Uterus (tissue), 4 donors: ENCODE results near the gene ZMYND12. TPM values are rescaled to one million over a fixed set of nuclear protein-coding genes. Genes with fewer than 3 reads are reported as not detected.
"Not testable (repeated sequence)": the region's sequence is repeated elsewhere in the genome, so short reads cannot be mapped to it uniquely, and the experiment has no call there.

ENCODE experiments used
- DNase-seq, 2 donors: peaks; one replicate each; pipeline ENCODE4 v3.0.0-alpha.2; 2019 to 2020
- H3K27ac ChIP-seq, 2 donors: fragments of 200-600 bp; sonication (generic); 1 replicate in 1 of 2; 2 replicates in 1 of 2; pipeline ENCODE4 v1.5.1; 2016 to 2018
- H3K27me3 ChIP-seq, 2 donors: fragments of 200-600 bp; sonication (generic); one replicate each; pipeline ENCODE4 v1.5.1; 2018 to 2019; ENCODE audit warnings: control low read depth in 1 of 2
- H3K36me3 ChIP-seq, 2 donors: fragments of 200-600 bp; sonication (generic); one replicate each; pipeline ENCODE4 v1.5.1; 2019; ENCODE audit warnings: control low read depth in 1 of 2
- H3K4me1 ChIP-seq, 2 donors: fragments of 200-600 bp; sonication (generic); one replicate each; pipeline ENCODE4 v1.5.1; 2018 to 2019; ENCODE audit warnings: control low read depth in 1 of 2
- H3K4me3 ChIP-seq, 2 donors: fragments of 200-600 bp; sonication (generic); 1 replicate in 1 of 2; 2 replicates in 1 of 2; pipeline ENCODE4 v1.5.1; 2018 to 2019; ENCODE audit warnings: mild to moderate bottlenecking in 1 of 2
- H3K9me3 ChIP-seq, 2 donors: fragments of 200-600 bp; sonication (generic); one replicate each; pipeline ENCODE4 v1.5.1; 2019; ENCODE audit warnings: control low read depth in 1 of 2
- CTCF ChIP-seq, 4 experiments: fragments of 200-600 bp in 2 of 4; fragments of 450-650 bp in 2 of 4; sonication (generic) in 2 of 4; IDR thresholded peaks; one replicate each; pipeline ENCODE4 v1.5.1; 2016 to 2019; ENCODE audit warnings: antibody characterized with exemption in 4 of 4, mild to moderate bottlenecking in 2 of 4, moderate library complexity in 1 of 4
- POLR2A ChIP-seq, 2 donors: fragments of 450-650 bp; IDR thresholded peaks; one replicate each; pipeline ENCODE4 v1.6.1; 2016; ENCODE audit warnings: antibody characterized with exemption in 2 of 2, mild to moderate bottlenecking in 1 of 2, moderate library complexity in 1 of 2
- intact Hi-C: fragments of 100-400 bp; cut with DNase I; formaldehyde crosslinking; loops from one replicate; pipeline ENCODE4 v1.15.1; 2023; ENCODE audit warnings: low total_unique reads
- total RNA-seq, 4 donors: library from RNA; depleted of rRNA in 3 of 4; stranded (reverse); fragments of >200 nt in 3 of 4; gene quantifications; one replicate each; pipeline versions ENCODE4 v1.1.0 to v1.2.4, GENCODE V29; 2014 to 2023
- donor health status: DM: yes; HTN: yes; CAD: no.

ZMYND12 gene
- total RNA-seq, 4 donors from 2014 or later, result 0.59 to 5.7 TPM; not detected in 2

- Histone ChIP-seq H3K27ac (no peak overlapping the region), H3K27me3 (no peaks in the 10 kb centered on the region), H3K36me3 (no peaks in the 10 kb centered on the region), H3K9me3 (no peaks in the 10 kb centered on the region), H3K4me3 (no peak overlapping the region), H3K4me1 (no peaks in the 10 kb centered on the region)
- intact Hi-C loops, result no loop called here
- no peak for TF ChIP-seq CTCF (IDR thresholded peaks at IDR 0.05)
- TF ChIP-seq POLR2A (IDR thresholded peaks at IDR 0.05), result no peak
- DNase-seq, result no peak
Measured at GRCh38 chr1:42482635-42483153, 26.9 kb upstream of the ZMYND12 start.

GRCh38 chr1:42480921-42481320 is 25.1 kb upstream of the ZMYND12 start:
- no peak for TF ChIP-seq CTCF (IDR thresholded peaks at IDR 0.05)
- TF ChIP-seq POLR2A (IDR thresholded peaks at IDR 0.05), result no peak
- Histone ChIP-seq H3K4me3 (no peak overlapping the region), H3K36me3 (no peaks in the 10 kb centered on the region), H3K27ac (no peak overlapping the region), H3K4me1 (no peaks in the 10 kb centered on the region), H3K9me3 (no peaks in the 10 kb centered on the region), H3K27me3 (no peaks in the 10 kb centered on the region)
- DNase-seq, result no peak
- intact Hi-C loops, result no loop called here

GRCh38 chr1:42479621-42480020 is 23.8 kb upstream of the ZMYND12 start:
- DNase-seq, result no peak
- intact Hi-C loops, result no loop called here
- TF ChIP-seq POLR2A (IDR thresholded peaks at IDR 0.05) (no peak), CTCF (IDR thresholded peaks at IDR 0.05) (no peak)

GRCh38 chr1:42477775-42478174 is 22.0 kb upstream of the ZMYND12 start:
- Histone ChIP-seq H3K9me3 (no peaks in the 10 kb centered on the region), H3K36me3 (no peaks in the 10 kb centered on the region), H3K4me3 (no peak overlapping the region), H3K27me3 (no peaks in the 10 kb centered on the region), H3K27ac (no peak overlapping the region), H3K4me1 (no peaks in the 10 kb centered on the region)
- intact Hi-C loops, result no loop called here
- TF ChIP-seq CTCF (IDR thresholded peaks at IDR 0.05) (no peak), POLR2A (IDR thresholded peaks at IDR 0.05) (no peak)
- DNase-seq, result no peak

More at GRCh38 chr1:42479621-42480020, 23.8 kb upstream of the ZMYND12 start:
- no peaks in the 10 kb centered on the region for H3K27me3 ChIP-seq
- H3K9me3 ChIP-seq, result no peaks in the 10 kb centered on the region
- no peak overlapping the region for H3K27ac ChIP-seq
- no peaks in the 10 kb centered on the region for H3K36me3 ChIP-seq
- no peaks in the 10 kb centered on the region for H3K4me1 ChIP-seq
- H3K4me3 ChIP-seq, result no peak overlapping the region

- DNase-seq, H3K9me3 ChIP-seq, H3K27ac ChIP-seq, intact Hi-C loops, H3K4me1 ChIP-seq, H3K27me3 ChIP-seq, H3K4me3 ChIP-seq, H3K36me3 ChIP-seq: not testable (repeated sequence)
Measured at GRCh38 chr1:42477354-42477753, 21.5 kb upstream of the ZMYND12 start.

- Histone ChIP-seq H3K9me3 (no peaks in the 10 kb centered on the region), H3K27ac (no peak overlapping the region), H3K36me3 (no peaks in the 10 kb centered on the region), H3K4me1 (no peaks in the 10 kb centered on the region), H3K27me3 (no peaks in the 10 kb centered on the region), H3K4me3 (no peak overlapping the region)
- no peak for DNase-seq
- no peak for TF ChIP-seq POLR2A (IDR thresholded peaks at IDR 0.05)
- TF ChIP-seq CTCF (IDR thresholded peaks at IDR 0.05), result no peak
- intact Hi-C loops, result no loop called here
Measured at GRCh38 chr1:42476605-42477004, 20.8 kb upstream of the ZMYND12 start.
